HG03139 (cell line): ENCODE measurements around the gene FHDC1.
"Not testable (repeated sequence)": the region's sequence is repeated elsewhere in the genome, so short reads cannot be mapped to it uniquely, and the experiment has no call there.

Source experiments
- ATAC-seq: cut with Tn5 transposase; IDR thresholded peaks from one replicate; pipeline ENCODE4 v1.9.1; 2021; ENCODE audit not compliant: unreplicated experiment

Gene FHDC1

GRCh38 chr4:152935631-152936445 lies at the start of gene FHDC1:
Gene FHDC1 (plus strand): TSS chr4:152936323. CDS start chr4:152943058, 6,735 bp downstream.
- ATAC-seq, result no peak

- no peak for ATAC-seq
These were observed 48.1 kb upstream of the FHDC1 start for GRCh38 chr4:152887981-152888380.

- no peak for ATAC-seq
These were observed 43.1 kb upstream of the FHDC1 start for GRCh38 chr4:152892974-152893373.

GRCh38 chr4:152894673-152895072 lies 41.5 kb upstream of the FHDC1 start:
- no peak for ATAC-seq

- no peak for ATAC-seq
These were observed 39.3 kb upstream of the FHDC1 start for GRCh38 chr4:152896811-152897210.

GRCh38 chr4:152898133-152898532 lies 38.0 kb upstream of the FHDC1 start:
- not testable (repeated sequence) for ATAC-seq

- no peak for ATAC-seq
These were observed 37.5 kb upstream of the FHDC1 start for GRCh38 chr4:152898606-152899005.

- no peak for ATAC-seq
These were observed 35.7 kb upstream of the FHDC1 start for GRCh38 chr4:152900395-152900794.

GRCh38 chr4:152901205-152901604 lies 34.9 kb upstream of the FHDC1 start:
- ATAC-seq, result no peak

GRCh38 chr4:152903658-152904057 lies 32.5 kb upstream of the FHDC1 start:
- ATAC-seq, result no peak

GRCh38 chr4:152909901-152910300 lies 26.2 kb upstream of the FHDC1 start:
- no peak for ATAC-seq

GRCh38 chr4:152910521-152910920 lies 25.6 kb upstream of the FHDC1 start:
- ATAC-seq, result no peak

GRCh38 chr4:152917543-152918395 lies 18.4 kb upstream of the FHDC1 start:
- no peak for ATAC-seq

- no peak for ATAC-seq
These were observed 16.3 kb upstream of the FHDC1 start for GRCh38 chr4:152919826-152920225.

GRCh38 chr4:152920768-152921167 lies 15.4 kb upstream of the FHDC1 start:
- no peak for ATAC-seq

GRCh38 chr4:152921284-152921683 lies 14.8 kb upstream of the FHDC1 start:
- ATAC-seq, result no peak

GRCh38 chr4:152925851-152926250 lies 10.3 kb upstream of the FHDC1 start:
- no peak for ATAC-seq

- no peak for ATAC-seq
These were observed 9.2 kb upstream of the FHDC1 start for GRCh38 chr4:152926959-152927358.

GRCh38 chr4:152927737-152928136 lies 8.4 kb upstream of the FHDC1 start:
- no peak for ATAC-seq

- ATAC-seq, result no peak
These were observed 7.8 kb upstream of the FHDC1 start for GRCh38 chr4:152928286-152928685.

- ATAC-seq, result no peak
These were observed 6.2 kb upstream of the FHDC1 start for GRCh38 chr4:152929888-152930287.

GRCh38 chr4:152935143-152935542 lies 980 bp upstream of the FHDC1 start:
- no peak for ATAC-seq
